HG03354 (cell line): ENCODE measurements around the gene FAM171A1.
"Not testable (repeated sequence)": the region's sequence is repeated elsewhere in the genome, so short reads cannot be mapped to it uniquely, and the experiment has no call there.

Source experiments
- ATAC-seq: cut with Tn5 transposase; IDR thresholded peaks from one replicate; pipeline ENCODE4 v1.9.1; 2021; ENCODE audit warnings: mild to moderate bottlenecking; ENCODE audit not compliant: unreplicated experiment, poor library complexity, severe bottlenecking

FAM171A1 gene

DNA sequence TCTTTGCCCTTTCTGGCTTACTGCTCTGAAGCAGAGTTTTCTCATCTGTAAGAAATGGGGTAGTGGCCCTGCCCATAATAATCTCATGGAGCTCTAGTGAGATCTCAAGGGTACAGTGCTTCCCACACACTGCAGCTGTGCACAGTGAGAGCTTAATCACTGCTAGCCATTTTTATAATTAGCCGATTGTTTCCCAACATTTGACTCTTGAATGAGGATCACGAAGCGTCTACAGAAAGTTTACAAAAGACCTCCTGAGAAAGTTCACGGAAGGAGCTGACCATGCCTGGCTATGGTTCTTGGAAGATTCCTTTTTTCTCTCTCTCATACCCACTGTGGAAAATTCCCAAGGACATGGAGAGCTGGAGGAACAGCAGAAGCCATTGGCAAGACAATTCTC, 70.4 kb downstream of the FAM171A1 start:
- ATAC-seq: no peak

- no peak for ATAC-seq
Measured at GRCh38 chr10:15300145-15300544, 70.9 kb downstream of the FAM171A1 start.

DNA sequence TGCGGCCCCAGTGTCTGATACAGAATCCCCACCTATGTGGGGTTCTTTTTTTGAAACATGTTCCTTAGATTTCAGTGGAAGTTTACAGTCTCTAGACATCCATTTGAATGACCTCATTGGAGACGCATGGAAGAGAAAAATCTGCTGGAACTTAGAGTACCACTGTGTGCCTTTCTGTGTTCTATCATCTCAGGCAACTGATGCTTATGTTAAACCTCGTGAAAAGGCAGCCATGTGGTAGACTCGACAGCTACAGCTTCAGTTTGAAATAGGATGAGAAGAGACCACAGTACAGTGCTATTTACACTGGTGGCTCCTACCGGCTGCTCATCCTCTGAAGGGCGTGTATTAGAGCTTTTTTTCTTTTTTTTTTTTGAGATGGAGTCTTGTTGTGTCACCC, 74.4 kb downstream of the FAM171A1 start:
- no peak for ATAC-seq

- ATAC-seq: no peak
Measured at GRCh38 chr10:15295537-15296325, 75.4 kb downstream of the FAM171A1 start.

GRCh38 chr10:15293862-15294842, 76.9 kb downstream of the FAM171A1 start:
- ATAC-seq: no peak

DNA sequence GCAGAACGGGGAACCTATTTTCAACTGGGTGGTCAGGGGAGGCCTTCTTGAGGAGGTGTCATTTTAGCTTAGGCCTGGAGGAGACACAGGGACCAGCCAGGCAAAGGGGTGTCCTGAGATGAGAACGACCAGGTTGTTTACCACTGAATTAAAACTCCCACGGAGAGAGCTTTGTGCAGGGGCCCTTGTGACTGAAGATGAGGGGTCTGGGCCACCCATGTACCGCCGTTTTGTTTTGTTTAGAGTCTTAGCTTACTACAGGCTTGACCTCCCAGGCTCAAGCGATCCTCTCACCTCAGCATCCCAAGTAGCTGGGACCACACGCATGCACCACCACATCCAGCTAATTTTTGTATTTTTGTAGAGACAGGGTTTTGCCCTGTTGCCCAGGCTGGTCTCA, 80.4 kb downstream of the FAM171A1 start:
- ATAC-seq: no peak

GRCh38 chr10:15290150-15290549, 80.9 kb downstream of the FAM171A1 start:
- no peak for ATAC-seq

DNA sequence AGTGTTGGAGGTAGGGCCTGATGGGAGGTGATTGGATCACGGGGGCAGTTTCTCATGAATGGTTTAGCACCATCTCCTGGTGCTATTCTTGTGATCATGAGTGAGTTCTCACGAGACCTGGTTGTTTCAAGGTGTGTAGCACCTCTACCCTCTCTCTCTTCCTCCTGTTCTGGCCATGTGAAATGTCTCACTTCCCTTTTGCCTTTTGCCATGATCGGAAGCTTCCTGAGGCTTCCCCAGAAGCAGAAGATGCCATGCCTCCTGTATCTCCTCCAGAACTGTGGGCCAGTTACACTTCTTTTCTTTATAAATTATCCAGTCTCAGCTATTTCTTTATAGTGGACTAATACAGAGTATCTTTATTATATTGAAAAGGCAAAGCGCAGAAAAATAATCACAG, 90.1 kb downstream of the FAM171A1 start:
- ATAC-seq: no peak

DNA sequence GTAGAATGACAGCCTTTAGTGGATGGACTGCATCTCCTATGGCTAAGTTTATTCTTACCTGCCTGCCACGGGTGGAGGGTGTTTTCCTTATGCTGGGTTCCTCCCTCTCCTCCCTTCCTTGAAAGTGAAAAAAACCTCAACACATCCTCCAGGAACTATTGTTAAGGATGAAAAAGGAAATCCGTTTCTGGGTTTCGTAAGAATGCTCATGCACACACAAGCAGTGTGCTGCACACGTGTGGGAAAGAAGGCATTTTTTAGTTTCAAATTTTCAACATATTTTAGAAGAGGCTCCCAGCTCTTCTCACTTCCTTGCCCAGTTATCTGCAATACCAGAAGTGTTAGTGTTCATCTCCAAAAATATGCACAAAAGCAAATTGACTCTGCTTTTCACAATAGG, 90.6 kb downstream of the FAM171A1 start:
- no peak for ATAC-seq

DNA sequence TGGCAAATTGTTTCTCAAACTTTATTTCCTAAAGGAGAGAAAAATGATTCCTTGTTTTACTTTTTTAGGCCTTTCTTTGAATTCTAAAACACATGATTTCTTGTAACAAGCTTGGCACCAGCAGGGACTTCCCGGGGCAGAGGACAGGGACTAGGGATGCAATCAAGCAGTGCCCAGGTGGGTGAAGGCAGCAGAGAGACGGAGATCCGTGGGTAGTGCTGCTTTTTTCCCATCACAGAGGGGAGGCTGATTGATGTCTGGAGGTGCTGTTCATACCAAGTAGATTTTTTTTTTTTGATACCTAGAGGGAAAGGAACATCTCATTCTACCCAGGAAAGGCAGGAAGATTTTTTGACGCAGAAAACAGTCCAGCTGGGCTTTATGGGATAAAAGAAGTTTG, 91.9 kb downstream of the FAM171A1 start:
- ATAC-seq: no peak

GRCh38 chr10:15278786-15279185, 92.3 kb downstream of the FAM171A1 start:
- ATAC-seq: no peak

- ATAC-seq: not testable (repeated sequence)
Measured at GRCh38 chr10:15276039-15276438, 95.0 kb downstream of the FAM171A1 start.

- not testable (repeated sequence) for ATAC-seq
Measured at GRCh38 chr10:15269838-15270237, 101.3 kb downstream of the FAM171A1 start.

GRCh38 chr10:15267496-15267895, 103.6 kb downstream of the FAM171A1 start:
- ATAC-seq: no peak

DNA sequence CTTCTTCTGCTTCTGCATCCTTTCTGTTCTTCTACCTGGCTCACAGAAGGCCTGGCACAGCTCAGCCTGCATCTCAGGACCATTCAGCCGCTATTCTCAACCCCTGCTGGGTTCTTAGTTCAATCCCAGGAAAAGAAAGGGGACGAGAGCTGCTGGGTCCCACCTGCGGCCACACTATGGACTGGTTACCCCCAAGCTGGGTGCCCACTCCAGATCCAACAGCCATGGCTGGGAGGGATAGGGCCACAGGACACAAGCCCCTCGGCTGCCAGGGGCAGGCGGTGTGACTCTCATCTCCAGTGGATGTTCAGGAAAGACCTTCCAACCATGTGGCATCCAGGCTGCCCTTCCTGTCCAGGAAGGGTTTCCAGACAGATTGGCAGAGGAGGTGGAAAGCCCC, 105.0 kb downstream of the FAM171A1 start:
- ATAC-seq: no peak

DNA sequence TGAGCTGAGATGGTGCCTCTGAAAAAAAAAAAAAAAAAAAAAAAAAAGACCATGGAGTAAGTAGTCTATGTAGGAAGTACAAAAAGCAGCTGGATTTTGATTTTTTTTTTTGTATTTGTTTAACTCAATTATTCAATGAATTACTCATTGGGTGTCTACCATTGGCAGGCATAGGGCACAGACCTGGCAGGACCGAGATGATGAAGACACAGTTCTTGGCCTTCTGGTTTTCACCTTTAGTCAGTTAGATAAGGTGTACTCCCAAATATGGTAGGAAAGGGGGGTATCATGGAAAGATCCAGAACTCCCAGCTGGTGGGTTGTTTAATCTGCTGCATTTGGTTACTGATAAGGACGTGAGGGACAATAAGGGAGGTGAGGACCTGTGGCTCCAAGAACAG, 105.5 kb downstream of the FAM171A1 start:
- ATAC-seq: no peak

DNA sequence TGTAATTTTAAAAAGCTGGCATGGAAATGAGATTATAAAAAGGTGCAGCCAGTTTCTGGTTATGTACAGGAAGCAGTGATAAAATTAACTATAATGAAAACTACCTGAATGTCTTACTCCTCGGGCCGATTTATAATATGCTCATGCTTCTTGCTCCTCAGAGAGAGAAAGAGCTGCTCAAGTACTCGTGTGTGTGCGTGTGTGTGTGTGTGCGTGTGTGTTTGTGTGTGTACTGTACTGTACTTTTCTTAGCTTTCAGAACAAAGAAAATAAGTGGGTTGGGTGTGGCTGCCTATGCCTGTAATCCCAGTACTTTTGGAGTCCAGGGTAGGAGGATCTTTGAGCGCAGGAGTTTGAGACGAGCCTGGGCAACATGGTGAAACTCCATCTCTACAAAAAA, 106.0 kb downstream of the FAM171A1 start:
- no peak for ATAC-seq

- no peak for ATAC-seq
Measured at GRCh38 chr10:15263657-15264323, 107.3 kb downstream of the FAM171A1 start.

GRCh38 chr10:15262036-15262713, 108.9 kb downstream of the FAM171A1 start:
- no peak for ATAC-seq

DNA sequence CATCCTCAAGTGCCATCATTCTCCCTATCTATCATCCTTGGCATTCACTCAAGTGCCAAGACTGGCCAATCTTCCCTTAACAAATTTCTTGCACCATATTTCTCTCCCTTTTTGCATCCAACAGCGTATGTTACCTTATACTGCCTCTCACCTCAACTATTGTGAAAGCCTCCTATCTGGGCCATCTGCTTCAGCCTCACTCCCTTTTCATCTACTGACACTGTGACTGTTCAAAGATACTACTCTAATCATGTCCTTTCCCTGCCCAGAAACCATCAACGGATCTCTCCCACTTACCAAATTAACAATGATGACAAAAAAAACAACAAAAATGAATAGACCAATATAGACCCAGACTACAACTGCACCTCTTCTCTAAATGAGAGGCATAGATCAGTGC, 112.0 kb downstream of the FAM171A1 start:
- no peak for ATAC-seq
